ENCODE results near the gene LCTL.

The LCTL gene

GRCh38 chr15:66565741-66566144 is at the start of gene LCTL:
Gene LCTL, minus strand, starts transcription at chr15:66565998. Its CDS starts 633 bp downstream, at chr15:66565365.
- no peak for DNase-seq

- DNase-seq = no peak
Observed at GRCh38 chr15:66614951-66615760, 49.4 kb upstream of the LCTL start.

GRCh38 chr15:66614456-66614855 is 48.7 kb upstream of the LCTL start:
- no peak for DNase-seq

GRCh38 chr15:66613743-66614142 is 47.9 kb upstream of the LCTL start:
- no peak for DNase-seq

- no peak for DNase-seq
Observed at GRCh38 chr15:66611257-66612053, 45.7 kb upstream of the LCTL start.

- no peak for DNase-seq
Observed at GRCh38 chr15:66609876-66610275, 44.1 kb upstream of the LCTL start.

GRCh38 chr15:66608881-66609280 is 43.1 kb upstream of the LCTL start:
- no peak for DNase-seq

DNA sequence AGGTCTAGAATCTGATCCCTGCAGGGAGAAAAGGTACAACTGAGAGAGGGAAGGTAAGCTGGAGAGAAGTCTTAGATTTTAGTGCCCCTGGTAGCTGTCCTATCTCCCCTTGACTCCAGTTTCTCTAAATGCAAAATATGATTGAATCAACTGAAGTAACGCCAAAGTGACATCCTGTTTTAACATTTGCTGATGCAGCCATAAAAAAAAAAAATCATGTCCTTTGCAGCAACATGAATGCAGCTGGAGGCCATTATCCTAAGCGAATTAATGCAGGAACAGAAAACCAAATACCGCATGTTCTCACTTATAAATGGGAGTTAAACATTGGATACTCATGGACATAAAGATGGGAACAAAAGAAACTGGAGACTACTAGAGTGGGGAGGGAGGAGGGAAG is 42.4 kb upstream of the LCTL start:
- no peak for DNase-seq

DNA sequence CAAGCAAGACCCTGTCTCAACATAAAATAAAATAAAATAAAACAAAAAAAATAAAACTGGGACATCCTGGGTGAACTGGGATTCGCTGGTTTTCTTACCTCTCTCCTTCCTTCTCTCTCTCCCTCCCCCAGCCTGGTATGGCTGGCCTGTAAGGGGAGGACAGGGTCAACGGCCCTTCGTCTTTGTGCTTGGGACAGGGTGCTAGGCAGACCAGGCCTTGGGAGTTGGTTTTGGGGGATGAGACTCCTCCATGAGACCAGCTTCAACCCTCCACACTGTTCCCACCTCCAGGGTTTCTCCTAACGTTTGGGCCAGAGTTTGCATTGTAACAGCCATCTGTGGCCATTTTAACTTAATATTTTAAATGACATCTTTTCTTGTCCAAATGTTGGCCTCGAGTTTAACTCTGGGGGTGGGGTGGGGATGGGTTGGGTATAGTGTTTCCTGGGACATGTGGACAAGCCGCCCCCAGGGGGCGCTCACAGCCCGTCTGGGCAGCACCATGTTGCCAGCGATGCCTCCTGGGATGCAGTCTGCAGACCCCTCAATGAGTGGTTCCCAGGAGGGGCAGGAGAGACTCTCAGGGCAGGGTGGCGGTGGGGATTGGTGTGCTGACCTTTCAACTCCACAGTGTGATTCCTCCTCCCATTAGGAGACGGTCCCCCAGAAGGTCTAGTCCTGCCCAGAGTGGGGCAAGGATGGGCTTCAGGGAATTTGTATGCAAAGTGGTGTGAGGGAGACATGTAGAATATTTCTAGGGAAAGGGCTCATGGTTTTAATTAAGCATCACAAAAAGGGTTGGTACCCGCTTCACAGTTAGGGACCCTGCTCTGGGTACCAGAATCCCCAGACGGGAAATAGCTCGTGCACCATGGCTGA is 37.7 kb upstream of the LCTL start:
- DNase-seq = peak; percentile 0

DNA sequence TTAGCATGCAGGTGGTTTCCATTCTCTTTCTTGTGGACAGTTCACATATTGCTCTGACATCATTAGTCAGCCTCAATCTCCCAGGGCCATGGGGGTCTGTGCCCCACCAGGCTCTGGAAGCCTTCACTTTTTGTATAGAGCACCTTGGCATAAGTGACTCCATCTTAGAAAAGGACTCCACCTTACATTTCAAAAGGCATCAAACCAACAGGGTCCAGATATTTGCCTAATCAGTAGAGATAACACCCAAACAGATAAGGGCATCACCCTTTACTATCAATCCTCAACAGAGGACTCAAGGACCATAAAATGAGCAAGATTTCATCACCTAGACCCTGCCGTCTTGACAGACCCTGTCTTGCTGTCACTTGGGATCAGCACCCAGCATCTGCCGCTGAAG is 35.7 kb upstream of the LCTL start:
- no peak for DNase-seq

GRCh38 chr15:66600240-66600627 is 34.4 kb upstream of the LCTL start:
- no peak for DNase-seq

DNA sequence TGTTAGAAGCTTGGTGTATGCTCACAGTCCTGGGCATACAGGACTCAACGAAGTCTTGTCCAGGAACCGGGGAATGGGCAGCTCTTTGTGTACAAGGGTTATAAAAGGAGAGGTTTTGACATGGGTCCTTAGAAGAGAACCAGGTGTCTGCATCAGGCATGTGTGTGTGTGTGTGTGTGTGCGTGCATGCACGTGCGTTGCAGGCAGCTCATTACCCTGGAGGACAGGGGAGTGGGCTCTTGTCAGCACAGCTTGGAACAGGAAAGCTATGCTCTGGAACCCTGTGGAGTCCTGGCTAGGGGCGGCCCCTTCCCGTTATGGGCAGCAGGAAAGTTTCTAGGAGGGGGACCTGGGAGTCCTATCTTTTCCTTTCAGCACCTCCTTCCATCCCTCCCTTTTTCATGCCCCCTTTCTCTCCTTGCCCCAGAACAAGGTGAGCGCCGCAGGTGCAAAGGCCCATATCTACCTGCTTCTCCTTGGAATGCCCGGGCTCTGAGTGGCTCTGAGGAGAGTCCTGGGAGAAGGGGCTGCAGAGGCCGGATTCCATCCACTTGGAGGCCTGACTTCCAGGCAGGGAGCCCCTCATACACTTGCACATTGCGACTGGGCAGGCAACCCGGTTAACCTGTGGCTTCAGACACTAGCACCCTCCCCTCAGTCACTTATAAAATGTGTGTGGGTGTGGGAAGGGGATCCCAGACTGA is 33.9 kb upstream of the LCTL start:
- DNase-seq = no peak

DNA sequence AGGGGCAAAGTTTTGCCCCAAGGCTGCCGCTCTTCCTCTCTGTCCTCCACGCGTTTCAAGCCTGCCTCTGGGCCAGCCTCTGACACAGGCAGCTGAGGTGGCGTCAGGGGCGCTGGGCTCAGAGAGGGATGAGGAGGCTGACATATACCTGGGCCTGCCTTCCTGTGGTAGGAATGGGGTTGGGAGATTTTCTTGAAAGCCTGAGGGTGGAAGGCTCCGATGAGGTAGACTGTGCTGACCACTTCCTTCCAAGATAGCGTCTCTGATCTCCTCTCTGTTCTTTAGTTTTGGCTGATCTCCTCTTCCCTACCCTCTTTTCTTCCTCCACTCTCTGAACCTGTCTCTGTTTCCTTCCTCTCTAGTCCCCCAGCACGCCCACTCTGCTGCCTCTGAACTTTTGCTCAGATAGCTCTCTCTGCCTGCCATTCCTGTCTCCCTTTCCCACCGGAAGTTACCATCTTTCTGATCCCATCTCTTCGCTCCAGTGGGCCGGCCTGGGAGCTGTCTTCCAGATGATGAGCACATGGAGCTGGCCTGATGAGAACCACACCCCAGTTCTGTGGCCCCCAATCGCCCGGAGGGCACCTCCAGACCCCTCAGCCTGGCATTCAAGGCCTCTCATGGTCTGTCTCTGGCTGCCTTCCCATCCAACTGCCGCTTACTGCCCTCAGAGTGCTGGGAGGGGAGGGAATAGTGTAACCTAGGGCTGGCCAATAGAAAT is 32.5 kb upstream of the LCTL start:
- no peak for DNase-seq

DNA sequence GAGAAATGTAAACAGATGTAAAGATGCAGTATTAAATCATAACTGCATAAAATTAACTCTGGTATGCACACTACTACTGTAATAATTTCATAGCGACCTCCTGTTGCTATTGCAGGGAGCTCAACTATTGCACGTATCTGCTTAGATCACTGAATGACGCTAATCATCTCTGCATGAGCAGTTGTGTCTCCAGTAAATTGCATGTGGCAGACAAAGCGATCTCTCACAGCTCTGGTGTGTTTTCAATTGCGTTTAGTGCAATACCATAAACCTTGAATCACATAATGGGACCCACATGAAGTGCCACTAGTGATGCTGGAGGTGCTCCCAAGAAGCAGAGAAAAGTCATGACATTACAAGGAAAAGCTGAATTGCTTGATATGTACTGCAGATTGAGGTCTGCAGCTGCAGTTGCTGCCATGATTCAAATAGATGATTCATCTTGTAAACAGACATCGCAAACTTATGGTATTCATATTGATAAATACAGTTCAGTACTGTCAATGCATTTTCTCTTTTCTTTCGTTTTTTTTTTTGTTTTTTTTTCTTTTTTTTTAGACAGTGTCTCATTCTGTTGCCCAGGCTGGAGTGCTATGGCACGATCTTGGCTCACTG is 30.2 kb upstream of the LCTL start:
- DNase-seq = no peak

DNA sequence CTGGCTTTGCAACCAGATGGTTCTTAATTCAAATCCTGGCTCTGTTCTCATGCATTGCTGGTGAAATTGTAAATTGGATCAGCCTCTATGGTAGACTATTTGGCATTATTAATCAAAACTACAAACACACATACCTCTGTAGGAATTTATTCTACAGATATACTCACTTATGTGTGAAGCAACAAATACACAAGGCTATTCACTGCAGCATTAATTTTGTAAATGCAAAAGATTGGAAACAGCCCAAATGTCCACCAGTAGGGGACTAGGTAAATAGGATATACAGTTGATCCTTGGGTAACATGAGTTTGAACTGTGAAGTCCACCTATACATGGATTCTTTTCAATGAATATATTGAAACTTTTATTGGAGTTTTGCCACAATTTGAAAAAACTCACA is 29.5 kb upstream of the LCTL start:
- DNase-seq = no peak

GRCh38 chr15:66594836-66595235 is 29.0 kb upstream of the LCTL start:
- no peak for DNase-seq

- no peak for DNase-seq
Observed at GRCh38 chr15:66594344-66594743, 28.5 kb upstream of the LCTL start.

- DNase-seq = no peak
Observed at GRCh38 chr15:66593219-66593780, 27.5 kb upstream of the LCTL start.

DNA sequence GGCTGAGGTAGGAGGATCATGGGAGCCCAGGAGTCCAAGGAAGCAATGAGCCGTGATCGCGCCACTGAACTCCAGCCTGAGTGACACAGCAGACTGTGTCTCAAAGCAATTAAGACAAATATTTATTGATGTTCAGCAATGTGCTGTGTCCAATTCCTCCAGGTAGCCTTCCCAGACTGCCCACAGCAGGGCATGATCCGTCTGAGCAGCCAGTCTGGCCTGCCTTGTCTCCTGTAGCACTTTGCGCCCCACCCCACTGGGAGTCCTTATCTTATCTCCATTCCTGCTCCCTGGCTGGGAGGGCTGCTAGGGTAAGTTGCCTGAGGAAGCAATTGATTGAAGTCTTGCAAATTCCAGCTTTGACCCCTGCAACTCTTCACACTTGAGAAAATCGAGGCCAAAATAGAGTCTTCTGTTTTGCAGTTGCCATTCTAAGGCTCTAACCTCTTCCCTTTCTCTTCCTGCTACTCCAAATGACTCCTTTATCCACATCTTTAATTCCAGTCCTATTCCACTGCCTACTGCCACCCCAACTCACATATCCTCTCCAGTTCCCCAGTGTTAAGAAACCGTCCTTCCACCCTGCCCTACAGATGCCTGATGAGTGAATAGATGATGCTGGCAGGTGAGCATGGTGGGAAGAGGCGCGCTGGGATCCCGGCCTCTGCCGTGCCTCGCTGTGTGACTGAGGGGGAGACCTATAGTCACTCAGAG is 26.9 kb upstream of the LCTL start:
- DNase-seq = no peak

- no peak for DNase-seq
Observed at GRCh38 chr15:66591322-66591862, 25.6 kb upstream of the LCTL start.

Measured in NCI-H2029 treated with DMSO at 0.1 percent for 48 hours (cell line).